GM12872 (cell line): ENCODE results near the gene ACVR1B.

Experiments used
- CTCF ChIP-seq: IDR thresholded peaks from 3 replicates; pipeline ENCODE4 v1.5.1; 2011; ENCODE audit warnings: low read depth, mild to moderate bottlenecking, low read length, moderate library complexity; ENCODE audit not compliant: insufficient read depth

Gene ACVR1B

GRCh38 chr12:51955702-51956101 lies 4.2 kb downstream of the ACVR1B start:
- no peak for TF ChIP-seq CTCF

GRCh38 chr12:51958542-51958941 lies 7.0 kb downstream of the ACVR1B start:
- TF ChIP-seq CTCF, result no peak

GRCh38 chr12:51959211-51959610 lies 7.7 kb downstream of the ACVR1B start:
- TF ChIP-seq CTCF, result no peak

- no peak for TF ChIP-seq CTCF
Measured at GRCh38 chr12:51959921-51960320, 8.4 kb downstream of the ACVR1B start.

GRCh38 chr12:51960488-51960887 lies 9.0 kb downstream of the ACVR1B start:
- TF ChIP-seq CTCF, result no peak

GRCh38 chr12:51960890-51961289 lies 9.4 kb downstream of the ACVR1B start:
- TF ChIP-seq CTCF, result no peak

- TF ChIP-seq CTCF, result no peak
Measured at GRCh38 chr12:51961834-51962233, 10.3 kb downstream of the ACVR1B start.

- TF ChIP-seq CTCF, result no peak
Measured at GRCh38 chr12:51962737-51963136, 11.2 kb downstream of the ACVR1B start.
